GM19043 (cell line): ENCODE measurements around the gene POLK.
"Not testable (repeated sequence)": the region's sequence is repeated elsewhere in the genome, so short reads cannot be mapped to it uniquely, and the experiment has no call there.

Source experiments
- ATAC-seq: cut with Tn5 transposase; IDR thresholded peaks from one replicate; pipeline ENCODE4 v1.9.1; 2021; ENCODE audit warnings: low read depth; ENCODE audit not compliant: unreplicated experiment

POLK gene

DNA sequence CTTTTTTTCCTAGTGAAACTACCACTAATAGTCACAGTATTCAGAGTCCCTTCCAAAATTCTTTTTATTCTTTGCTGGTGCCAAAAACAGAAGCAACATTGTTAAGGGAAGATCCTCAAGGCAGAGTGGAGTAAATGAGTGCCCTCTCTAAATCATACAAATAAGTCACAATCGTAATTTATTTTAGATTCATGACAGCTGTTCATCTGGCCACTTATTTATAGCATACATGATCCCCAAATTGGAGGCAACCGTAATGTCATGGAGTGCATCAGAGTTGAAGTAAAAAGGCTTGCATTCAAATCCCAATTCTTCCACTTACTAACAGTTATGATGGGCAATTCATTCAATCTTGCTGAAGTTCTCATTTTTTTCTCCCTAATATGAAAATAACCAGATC lies 33.4 kb downstream of the POLK start:
- no peak for ATAC-seq

DNA sequence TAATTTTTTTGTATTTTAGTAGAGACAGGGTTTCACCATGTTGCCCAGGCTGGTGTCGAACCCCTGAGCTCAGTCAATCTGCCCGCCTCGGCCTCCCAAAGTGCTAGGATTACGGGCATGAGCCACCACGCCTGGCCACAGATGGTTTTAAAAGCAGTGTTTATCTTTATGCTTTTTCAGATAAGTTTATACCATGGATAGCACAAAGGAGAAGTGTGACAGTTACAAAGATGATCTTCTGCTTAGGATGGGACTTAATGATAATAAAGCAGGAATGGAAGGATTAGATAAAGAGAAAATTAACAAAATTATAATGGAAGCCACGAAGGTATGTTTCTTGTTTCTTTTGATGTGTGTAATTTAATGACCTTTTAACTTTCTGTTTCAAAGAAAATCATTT lies 35.1 kb downstream of the POLK start:
- no peak for ATAC-seq

DNA sequence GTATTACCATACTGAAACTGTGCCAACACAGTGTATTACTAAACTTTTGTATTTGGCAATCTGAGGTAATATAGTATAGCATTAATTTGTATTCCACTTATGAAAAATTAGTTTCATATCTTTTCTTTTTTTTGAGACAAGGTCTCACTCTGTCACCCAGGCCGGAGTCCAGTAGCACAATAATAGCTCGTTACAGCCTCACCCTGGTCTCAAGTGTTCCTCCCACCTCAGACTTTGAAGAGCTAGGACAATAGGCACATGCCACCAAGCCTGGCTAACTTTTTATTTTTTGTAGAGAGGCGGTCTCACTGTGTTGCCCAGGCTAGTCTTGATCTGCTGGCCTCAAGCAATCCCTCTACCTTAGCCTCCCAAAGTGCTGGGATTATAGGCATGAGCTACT lies 36.1 kb downstream of the POLK start:
- ATAC-seq, result no peak

DNA sequence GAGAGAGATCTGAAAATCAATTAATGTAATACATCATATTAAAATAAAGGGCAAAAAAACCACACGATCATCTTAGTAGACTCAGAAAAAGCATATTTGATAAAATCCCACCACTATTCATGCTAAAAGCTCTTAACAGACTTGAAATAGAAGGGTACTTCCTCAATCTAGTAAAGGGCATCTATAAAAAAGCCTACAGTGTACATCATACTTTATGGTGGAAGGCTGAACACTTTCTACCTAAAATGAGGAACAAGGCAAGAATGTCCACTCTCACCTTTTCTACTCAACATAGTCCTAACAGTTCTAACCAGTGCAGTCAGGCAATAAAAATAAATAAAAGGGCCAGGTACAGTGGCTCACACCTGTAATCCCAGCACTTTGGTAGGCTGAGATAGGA lies 38.9 kb downstream of the POLK start:
- ATAC-seq, result no peak

DNA sequence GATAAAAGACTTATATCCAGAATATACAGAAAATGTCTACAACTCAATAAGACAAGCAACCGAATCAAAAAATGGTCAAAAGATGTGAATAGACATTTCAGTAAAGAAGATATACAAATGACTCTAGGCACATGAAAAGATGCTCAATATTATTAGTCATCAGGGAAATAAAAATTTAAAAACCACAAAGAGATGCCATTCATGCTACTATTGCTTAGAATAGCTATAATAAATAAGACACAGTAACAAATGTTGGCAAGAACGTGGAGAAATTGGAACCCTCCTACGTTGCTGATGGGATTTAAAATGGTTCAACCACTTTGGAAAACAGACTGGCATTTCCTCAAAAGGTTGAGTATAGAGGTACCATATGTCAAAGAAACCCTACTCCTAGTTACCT lies 39.8 kb downstream of the POLK start:
- no peak for ATAC-seq

DNA sequence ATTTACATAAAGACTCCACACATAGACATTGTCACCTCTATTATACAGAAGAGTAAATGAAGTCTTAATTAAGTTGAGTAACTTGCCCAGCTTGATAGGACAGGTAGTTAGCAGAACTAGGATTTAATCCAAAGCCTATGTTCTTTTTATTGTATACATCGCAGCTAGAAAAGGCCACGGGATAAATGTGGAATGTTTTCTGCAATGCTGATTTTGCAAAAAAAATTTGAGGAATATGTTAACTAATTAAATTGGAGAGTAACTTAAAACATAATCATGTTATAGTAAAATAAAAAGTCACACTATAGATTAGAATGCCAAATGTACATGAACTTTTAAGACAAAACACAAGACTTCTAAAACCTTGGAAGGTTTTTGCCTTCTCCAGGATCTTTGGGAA lies 41.1 kb downstream of the POLK start:
- no peak for ATAC-seq

DNA sequence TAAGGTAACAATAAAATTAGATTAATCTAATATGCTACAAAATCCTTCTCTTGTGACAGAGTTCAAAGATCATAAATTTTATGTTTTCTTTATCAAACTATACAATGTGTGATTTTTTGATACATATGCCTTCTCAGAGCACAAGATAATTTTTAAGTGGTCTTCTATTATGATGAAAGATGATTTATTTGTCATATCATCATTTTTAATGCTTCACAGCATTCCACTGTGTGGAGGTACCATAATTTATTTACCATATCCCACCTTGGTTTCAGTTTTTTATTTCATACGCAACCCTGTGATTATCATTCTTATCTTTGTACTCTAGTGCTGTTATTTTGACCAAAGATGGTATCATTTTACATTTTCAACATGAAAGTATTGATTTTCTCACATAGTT lies 41.7 kb downstream of the POLK start:
- no peak for ATAC-seq

DNA sequence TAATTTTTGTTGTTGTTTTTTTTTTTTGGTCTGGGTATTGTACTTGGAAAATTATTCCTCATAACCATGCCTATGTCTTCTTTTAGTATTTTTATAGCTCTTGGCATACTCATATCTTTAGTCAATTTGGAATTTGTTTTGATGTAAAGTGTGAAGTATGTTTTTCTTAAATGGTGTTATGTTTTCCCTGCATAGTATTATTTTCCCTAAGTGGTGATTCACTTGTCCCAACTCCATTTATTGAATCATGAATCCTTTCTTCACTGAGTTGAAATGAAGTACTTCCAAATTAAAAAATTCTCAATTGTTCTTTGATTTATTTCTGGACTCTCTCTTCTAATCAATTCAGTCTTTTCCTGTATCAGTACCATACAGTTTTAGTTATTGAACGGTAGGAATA lies 46.5 kb downstream of the POLK start:
- ATAC-seq, result no peak

DNA sequence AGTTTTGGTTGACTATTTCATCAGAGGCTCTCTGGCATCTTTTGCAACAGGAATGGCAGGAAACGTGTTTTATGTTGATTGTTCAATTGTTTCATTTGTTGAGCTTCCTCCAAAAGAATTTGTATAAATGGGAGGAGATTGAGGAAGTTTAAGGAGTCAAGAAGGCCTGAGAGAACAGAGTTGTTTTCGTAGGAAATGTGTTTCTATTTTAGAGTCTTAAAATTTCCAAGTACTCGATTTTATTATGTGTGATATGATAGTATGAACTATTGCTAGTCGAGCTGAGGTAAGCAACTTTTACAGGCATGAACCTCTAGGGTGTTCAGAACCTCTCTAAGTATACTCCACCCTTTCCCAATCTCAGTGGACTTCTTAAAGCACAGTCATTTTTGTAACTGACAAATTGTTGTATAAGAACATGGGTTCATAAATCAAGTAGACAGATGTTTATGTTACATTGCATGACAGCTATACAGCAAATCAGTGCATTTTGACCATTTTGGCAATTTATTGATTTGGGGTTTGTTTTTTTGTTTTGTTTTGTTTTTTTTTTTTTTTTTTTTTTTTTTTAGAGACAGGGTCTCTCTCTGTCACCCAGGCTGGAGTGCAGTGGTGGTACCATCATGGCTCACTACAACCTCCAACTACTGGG lies 47.4 kb downstream of the POLK start:
- no peak for ATAC-seq

DNA sequence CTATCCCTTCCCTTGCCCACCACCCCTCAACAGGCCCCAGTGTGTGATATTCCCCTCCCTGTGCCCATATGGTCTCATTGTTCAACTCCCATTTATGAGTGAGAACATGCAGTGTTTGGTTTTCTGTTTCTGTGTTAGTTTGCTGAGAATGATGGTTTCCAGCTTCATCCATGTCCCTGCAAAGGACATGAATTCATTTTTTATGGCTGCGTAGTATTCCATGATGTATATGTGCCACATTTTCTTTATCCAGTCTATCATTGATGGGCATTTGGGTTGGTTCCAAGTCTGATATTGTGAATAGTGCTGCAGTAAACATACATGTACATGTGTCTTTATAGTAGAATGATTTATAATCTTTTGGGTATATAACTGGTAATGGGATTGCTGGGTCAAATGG lies 49.0 kb downstream of the POLK start:
- not testable (repeated sequence) for ATAC-seq

DNA sequence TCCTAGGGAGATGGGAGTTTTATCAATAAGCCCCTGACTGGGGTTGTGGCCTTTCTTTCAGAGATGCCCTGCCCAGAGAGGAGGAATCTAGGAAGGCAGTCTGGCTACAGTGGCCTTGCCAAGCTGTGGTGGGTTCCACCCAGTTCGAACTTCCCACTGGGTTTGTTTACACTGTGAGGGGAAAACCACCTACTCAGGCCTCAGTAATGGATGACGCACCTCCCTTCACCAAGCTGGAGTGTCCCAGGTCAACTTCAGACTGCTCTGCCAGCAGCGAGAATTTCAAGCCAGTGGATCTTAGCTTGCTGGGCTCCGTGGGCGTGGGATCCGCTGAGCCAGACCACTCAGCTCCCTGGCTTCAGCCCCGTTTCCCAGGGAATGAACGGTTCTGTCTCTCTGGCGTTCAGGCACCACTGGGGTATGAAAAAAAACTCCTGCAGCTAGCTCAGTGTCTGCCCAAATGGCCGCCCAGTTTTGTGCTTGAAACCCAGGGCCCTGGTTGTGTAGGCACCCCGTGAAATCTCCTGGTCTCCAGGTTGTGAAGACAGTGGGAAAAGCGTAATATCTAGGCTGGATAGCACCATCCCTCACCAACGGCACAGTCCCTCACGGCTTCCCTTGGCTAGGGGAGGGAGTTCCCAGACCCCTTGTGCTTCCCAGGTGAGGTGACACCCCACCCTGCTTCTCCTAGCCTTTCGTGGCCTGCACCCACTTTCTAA lies 54.5 kb downstream of the POLK start:
- not testable (repeated sequence) for ATAC-seq

DNA sequence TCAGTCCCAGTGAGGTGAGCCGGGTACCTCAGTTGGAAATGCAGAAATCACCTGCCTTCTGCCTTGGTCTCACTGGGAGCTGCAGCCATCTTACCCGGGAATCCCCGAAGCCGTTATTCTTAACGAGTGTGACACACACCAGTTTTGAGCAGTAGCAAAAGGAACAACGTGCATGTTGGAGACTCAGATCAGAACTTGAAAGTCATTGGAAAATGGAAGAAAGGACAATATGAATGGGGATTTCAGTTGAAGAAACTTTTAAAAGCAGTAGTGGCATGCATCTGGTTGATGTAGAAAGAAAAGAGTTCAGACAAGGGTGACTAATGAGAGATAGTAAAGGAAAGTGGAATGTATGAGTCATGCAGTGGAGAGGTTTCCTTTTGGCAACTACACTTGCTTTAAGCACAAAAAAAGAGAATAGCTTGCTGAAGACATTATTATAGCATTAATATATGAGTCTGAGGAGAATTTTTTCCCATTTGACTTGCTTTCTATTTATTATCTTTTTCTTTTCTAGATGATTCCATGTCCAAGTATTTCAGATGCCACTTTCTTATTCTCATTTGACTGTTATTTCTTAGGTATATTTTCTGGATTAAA lies 55.1 kb downstream of the POLK start:
- ATAC-seq, result peak; percentile 78

DNA sequence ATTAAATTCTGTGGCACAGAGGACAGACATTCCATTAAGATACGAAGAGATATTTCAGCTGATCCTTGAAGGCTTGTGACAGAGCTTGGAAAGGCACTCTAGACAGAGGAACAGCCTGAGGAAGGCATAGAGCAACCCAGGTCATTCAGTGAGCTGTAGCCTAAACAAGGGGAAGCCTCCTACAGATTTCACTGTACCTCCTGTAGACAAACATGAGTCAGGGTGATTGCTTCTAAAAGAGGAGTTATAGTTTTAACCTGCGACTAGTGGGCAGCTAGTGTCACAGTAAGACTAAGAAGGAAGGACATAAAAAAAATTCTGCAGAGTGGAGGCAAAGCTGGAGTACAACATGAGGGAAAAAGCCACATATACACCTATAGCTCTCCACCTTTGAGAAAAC lies 56.0 kb downstream of the POLK start:
- no peak for ATAC-seq

DNA sequence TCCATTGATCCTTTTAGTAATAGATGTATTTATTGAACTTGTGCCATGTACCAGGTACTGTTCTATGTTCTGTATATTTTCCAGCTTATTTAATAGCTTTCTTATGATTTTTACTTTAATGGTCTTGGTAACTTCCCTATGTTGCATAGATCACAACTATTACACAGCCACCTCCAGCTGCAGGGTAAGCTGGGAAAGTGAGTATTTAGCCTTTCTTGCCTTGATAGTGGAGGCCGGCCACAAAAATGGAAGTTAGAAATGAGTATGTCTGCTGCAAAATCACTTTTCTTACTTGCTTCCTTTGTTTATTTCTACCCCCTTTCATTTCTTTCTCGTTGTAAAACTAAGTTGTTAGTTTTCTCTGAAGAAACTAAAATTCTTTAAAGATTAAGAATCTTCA lies 56.5 kb downstream of the POLK start:
- ATAC-seq, result no peak

DNA sequence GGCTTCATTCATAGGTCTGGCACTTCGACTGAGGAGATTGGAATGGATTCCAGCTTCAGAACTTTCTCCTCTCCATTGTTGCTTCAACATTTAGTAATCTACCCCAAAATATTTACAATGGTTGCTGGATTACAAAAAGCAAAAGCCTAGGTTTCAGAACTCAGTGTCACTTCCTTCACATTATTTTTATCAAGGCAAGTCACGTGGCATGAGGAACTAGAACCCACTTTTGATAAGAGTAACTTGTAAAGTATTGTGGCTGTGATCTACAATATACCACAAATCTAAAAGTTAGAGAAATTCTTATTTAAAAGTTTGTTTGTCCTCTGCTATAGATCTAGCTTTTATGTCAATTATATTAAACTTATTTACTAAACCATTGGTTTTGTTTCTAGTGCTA lies 59.9 kb downstream of the POLK start:
- no peak for ATAC-seq

DNA sequence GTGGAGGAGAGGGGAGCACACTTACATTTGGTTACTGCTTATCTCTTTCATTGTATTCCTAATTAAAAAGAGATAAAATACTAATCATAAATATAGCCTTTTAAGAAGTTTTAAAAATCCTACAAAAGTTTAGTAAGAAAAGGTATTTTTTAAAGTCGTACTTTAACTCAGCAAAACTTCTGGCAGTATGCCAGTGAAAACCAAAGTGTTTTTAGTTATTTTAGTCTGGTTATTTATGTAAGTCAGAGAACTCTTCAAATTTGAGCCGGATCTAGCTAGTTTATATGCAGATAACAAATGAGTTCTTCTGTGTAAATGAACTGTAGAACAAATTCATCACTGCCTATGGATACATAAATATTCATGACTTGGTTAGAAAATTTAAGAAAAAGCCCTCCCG lies 63.1 kb downstream of the POLK start:
- ATAC-seq, result peak; percentile 13

DNA sequence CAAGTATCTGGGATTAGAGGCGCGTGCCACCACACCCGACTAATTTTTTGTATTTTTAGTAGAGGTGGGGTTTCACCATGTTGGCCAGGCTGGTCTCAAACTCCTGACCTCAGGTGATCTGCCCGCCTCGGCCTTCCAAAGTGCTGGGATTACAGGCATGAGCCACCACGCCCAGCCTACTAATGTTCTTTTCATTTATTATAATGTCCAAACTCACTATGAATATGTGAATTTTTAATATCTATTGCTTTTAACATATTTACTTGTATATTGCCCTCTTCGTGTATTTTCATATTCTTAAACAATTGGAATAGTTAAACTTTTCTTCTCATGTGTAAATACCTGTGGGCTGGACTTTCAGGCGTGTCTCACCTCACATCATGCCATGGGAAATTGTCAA lies 66.6 kb downstream of the POLK start:
- not testable (repeated sequence) for ATAC-seq

DNA sequence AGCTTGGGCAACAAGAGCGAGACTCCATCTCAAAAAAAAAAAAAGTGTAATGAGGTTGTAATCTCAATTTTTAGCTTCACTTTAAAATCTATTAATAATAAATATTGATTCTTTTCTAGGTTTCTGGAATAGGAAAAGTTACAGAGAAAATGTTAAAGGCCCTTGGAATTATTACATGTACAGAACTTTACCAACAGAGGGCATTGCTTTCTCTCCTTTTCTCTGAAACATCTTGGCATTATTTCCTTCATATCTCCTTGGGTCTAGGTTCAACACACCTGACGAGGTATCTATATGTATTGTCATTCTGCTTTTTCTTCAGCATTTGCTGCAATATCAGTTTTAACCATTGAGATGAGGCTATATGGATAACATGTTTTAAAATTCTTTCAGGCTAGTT lies 73.0 kb downstream of the POLK start:
- no peak for ATAC-seq

DNA sequence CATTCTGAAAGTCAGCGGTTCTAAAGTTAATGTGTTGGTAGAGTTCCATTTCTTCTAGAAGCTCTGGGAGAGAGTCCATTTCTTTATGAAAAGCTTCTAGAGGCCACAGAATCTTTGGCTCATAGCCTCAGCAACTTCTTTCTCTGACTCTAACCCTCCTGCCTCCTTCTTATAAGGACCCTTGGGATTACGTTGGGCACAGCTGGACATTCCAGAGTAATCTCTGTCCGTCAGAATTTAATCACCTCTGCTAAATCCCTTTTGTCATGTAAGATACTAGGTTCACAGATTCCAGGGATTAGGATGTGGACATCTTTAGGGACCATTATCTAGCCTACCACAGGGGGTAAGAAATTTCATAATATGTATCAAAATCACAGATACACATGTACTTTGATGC lies 77.0 kb downstream of the POLK start:
- ATAC-seq, result no peak

DNA sequence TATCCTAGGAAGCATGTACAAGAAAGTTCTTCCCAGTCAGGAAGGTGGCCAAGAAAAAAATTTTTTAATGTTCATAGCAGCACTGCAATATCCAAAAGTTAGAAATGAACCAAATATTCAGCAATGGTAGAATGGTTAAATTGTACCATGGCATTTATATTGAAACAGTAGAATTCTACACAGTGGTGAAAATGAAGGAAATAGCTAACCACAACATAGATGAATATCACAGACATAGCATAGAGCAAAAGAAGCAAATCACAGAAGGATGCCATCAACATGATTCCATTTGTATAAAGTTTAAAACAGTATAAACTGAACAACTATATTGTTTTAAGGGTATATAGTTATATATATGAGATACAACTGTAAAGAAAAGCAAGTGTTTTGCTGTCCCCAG lies 88.8 kb downstream of the POLK start:
- ATAC-seq, result no peak

DNA sequence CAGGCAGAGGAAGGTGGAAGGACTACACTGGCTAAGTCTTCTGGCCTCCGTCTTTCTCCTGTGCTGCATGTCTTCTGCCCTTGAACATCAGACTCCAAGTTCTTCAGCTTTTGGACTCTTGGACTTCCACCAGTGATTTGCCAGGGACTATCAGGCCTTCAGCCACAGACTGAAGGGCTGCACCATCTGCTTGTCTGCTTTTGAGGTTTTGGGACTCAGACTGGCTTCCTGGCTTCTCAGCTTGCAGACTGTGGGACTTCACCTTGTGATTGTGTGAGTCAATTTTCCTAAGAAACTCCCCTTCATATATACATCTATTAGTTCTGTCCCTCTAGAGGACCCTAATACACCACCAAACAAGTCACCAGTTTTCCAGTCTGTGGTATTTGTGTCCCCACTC lies 89.9 kb downstream of the POLK start:
- no peak for ATAC-seq

DNA sequence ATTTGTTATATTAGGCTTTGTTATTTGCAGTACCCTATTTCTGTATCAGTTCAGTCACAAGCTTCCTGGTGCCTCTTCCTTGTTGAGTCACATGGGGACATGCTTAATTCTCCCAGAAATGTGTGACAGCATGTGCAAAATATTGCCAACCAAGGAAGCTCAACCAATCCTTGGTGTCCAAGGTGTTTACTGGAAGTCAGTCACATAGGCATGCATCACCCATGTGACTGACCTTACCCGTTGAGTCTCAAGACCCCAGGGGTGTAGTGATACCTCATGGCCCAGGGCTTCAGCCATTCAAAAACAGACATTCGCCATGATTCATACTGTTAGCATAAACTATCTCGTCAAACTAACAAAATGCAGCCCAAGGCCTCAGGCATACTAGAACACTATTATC lies 90.3 kb downstream of the POLK start:
- ATAC-seq, result no peak
